Measurements from ENCODE around the gene NFIX. TPM values are rescaled to one million over a fixed set of nuclear protein-coding genes. Genes with fewer than 3 reads are reported as not detected.
A peak's percentile ranks its signal among the peaks of the same experiment; 100 is the strongest.
"Not testable (repeated sequence)": the region's sequence is repeated elsewhere in the genome, so short reads cannot be mapped to it uniquely, and the experiment has no call there.

Gene NFIX
- total RNA-seq, 4 donors from 2014 or later: 126 to 223 (median 176) TPM

GRCh38 chr19:12970070-12970820 lies 25.0 kb upstream of the NFIX start:
- 91% methylated on average over 7 of the region's 7 CpGs for WGBS
- TF ChIP-seq POLR2AphosphoS5 (IDR thresholded peaks at IDR 0.05): no peak
- no peak for TF ChIP-seq EP300 (IDR thresholded peaks at IDR 0.05)
- no peak for TF ChIP-seq CTCF (IDR thresholded peaks at IDR 0.05)
- no peak for TF ChIP-seq POLR2A (IDR thresholded peaks at IDR 0.05)
- no peaks in the 10 kb centered on the region for H3K27me3 ChIP-seq
- no peak overlapping the region for H3K4me3 ChIP-seq
- no peaks in the 10 kb centered on the region for H3K9me3 ChIP-seq
- no peak for DNase-seq (ENCODE audit: low spot score in 2 of 2)
- peaks cover 5% of the 10 kb centered on the region for H3K4me1 ChIP-seq
- no peaks in the 10 kb centered on the region for H3K36me3 ChIP-seq
- H3K27ac ChIP-seq: no peak overlapping the region

GRCh38 chr19:12973236-12973635 lies 22.0 kb upstream of the NFIX start:
- WGBS: 88% methylated on average over 16 of the region's 16 CpGs
- H3K9me3 ChIP-seq: no peaks in the 10 kb centered on the region
- H3K4me3 ChIP-seq: no peak overlapping the region
- H3K27ac ChIP-seq: no peak overlapping the region
- TF ChIP-seq EP300 (IDR thresholded peaks at IDR 0.05) (no peak), POLR2AphosphoS5 (IDR thresholded peaks at IDR 0.05) (no peak), POLR2A (IDR thresholded peaks at IDR 0.05) (no peak), CTCF (IDR thresholded peaks at IDR 0.05) (no peak)
- no peaks in the 10 kb centered on the region for H3K27me3 ChIP-seq
- no peak for DNase-seq (ENCODE audit: low spot score in 2 of 2)
- H3K36me3 ChIP-seq: no peaks in the 10 kb centered on the region
- no peaks in the 10 kb centered on the region for H3K4me1 ChIP-seq

- Histone ChIP-seq H3K36me3 (no peaks in the 10 kb centered on the region), H3K4me3 (no peak overlapping the region), H3K27ac (no peak overlapping the region), H3K27me3 (no peaks in the 10 kb centered on the region), H3K9me3 (no peaks in the 10 kb centered on the region), H3K4me1 (no peaks in the 10 kb centered on the region)
- 58% methylated on average over 9 of the region's 19 CpGs for WGBS
- DNase-seq (ENCODE audit: low spot score in 2 of 2): peak in 1 of 2 donors; percentile 64
- TF ChIP-seq POLR2A (IDR thresholded peaks at IDR 0.05) (no peak), POLR2AphosphoS5 (IDR thresholded peaks at IDR 0.05) (no peak), EP300 (IDR thresholded peaks at IDR 0.05) (no peak), CTCF (IDR thresholded peaks at IDR 0.05) (no peak)
Observed at GRCh38 chr19:12974301-12975220, 20.7 kb upstream of the NFIX start.

GRCh38 chr19:12975221-12975741 lies 20.0 kb upstream of the NFIX start:
- Histone ChIP-seq H3K36me3 (no peaks in the 10 kb centered on the region), H3K9me3 (no peaks in the 10 kb centered on the region), H3K4me1 (no peaks in the 10 kb centered on the region), H3K27ac (no peak overlapping the region), H3K4me3 (no peak overlapping the region), H3K27me3 (no peaks in the 10 kb centered on the region)
- no peak for TF ChIP-seq POLR2A (IDR thresholded peaks at IDR 0.05)
- TF ChIP-seq CTCF (IDR thresholded peaks at IDR 0.05): no peak
- TF ChIP-seq POLR2AphosphoS5 (IDR thresholded peaks at IDR 0.05): no peak
- TF ChIP-seq EP300 (IDR thresholded peaks at IDR 0.05): no peak
- 92% methylated on average over 2 of the region's 17 CpGs for WGBS
- no peak for DNase-seq (ENCODE audit: low spot score in 2 of 2)

- DNase-seq (ENCODE audit: low spot score in 2 of 2); H3K36me3 ChIP-seq; H3K27me3 ChIP-seq; H3K27ac ChIP-seq; H3K9me3 ChIP-seq; H3K4me3 ChIP-seq; H3K4me1 ChIP-seq: not testable (repeated sequence)
- WGBS: 68% methylated on average over 6 of the region's 7 CpGs
Observed at GRCh38 chr19:12976109-12976508, 19.2 kb upstream of the NFIX start.
